CD14-positive monocyte (primary cell): ENCODE results near the gene NR1I3. TPM values are rescaled to one million over a fixed set of nuclear protein-coding genes. Genes with fewer than 3 reads are reported as not detected.

Source experiments
- DNase-seq, 3 donors: peaks; one replicate each; pipeline ENCODE4 v3.0.0-alpha.2; 2011 to 2022
- H2AFZ ChIP-seq: 2 replicates; pipeline ENCODE4 v1.6.0; 2012; ENCODE audit warnings: mild to moderate bottlenecking, low read depth, low read length, inconsistent platforms; ENCODE audit not compliant: insufficient read depth, poor library complexity, severe bottlenecking
- H3K27ac ChIP-seq, 2 donors: 1 replicate in 1 of 2; 2 replicates in 1 of 2; pipeline ENCODE4 v1.5.1; 2012 to 2013; ENCODE audit warnings: low read length in 2 of 2, control low read depth in 1 of 2, inconsistent platforms in 1 of 2, low read depth in 1 of 2, mild to moderate bottlenecking in 1 of 2
- H3K27me3 ChIP-seq, 2 donors: one replicate each; pipeline versions ENCODE4 v1.6.0 to v1.6.1; 2011 to 2013; ENCODE audit warnings: low read length in 2 of 2; ENCODE audit not compliant: control insufficient read depth in 2 of 2, insufficient read depth in 2 of 2
- H3K36me3 ChIP-seq, 2 donors: replicated peaks in 1 of 2; 1 replicate in 1 of 2; 2 replicates in 1 of 2; pipeline versions ENCODE4 v1.5.1 to v1.6.1; 2012 to 2013; ENCODE audit warnings: low read length in 2 of 2, control low read depth in 1 of 2, inconsistent platforms in 1 of 2, mild to moderate bottlenecking in 1 of 2; ENCODE audit not compliant: insufficient read depth in 2 of 2, control insufficient read depth in 1 of 2
- H3K4me1 ChIP-seq, 2 donors: 1 replicate in 1 of 2; 2 replicates in 1 of 2; pipeline versions ENCODE4 v1.5.1 to v1.6.1; 2012 to 2013; ENCODE audit warnings: low read length in 2 of 2, control low read depth in 1 of 2, inconsistent platforms in 1 of 2, mild to moderate bottlenecking in 1 of 2, moderate library complexity in 1 of 2; ENCODE audit not compliant: insufficient read depth in 2 of 2, control insufficient read depth in 1 of 2
- H3K4me2 ChIP-seq: replicated peaks from 2 replicates; pipeline ENCODE3; 2012; ENCODE audit warnings: low read length, moderate library complexity, mild to moderate bottlenecking; ENCODE audit not compliant: poor library complexity, severe bottlenecking; ENCODE audit errors: extremely low read depth
- H3K4me3 ChIP-seq, 3 experiments: fragments of 200-600 bp in 1 of 3; sonication (generic) in 1 of 3; replicated peaks in 1 of 3; 1 replicate in 2 of 3; 2 replicates in 1 of 3; pipeline ENCODE4 v1.5.1; 2011 to 2013; ENCODE audit warnings: low read length in 3 of 3, mild to moderate bottlenecking in 3 of 3, control low read depth in 2 of 3, low read depth in 2 of 3, inconsistent platforms in 1 of 3, moderate library complexity in 1 of 3
- H3K79me2 ChIP-seq: 2 replicates; pipeline ENCODE4 v1.6.0; 2012; ENCODE audit warnings: mild to moderate bottlenecking, control low read depth, inconsistent platforms, low read length, moderate library complexity; ENCODE audit not compliant: insufficient read depth
- H3K9ac ChIP-seq: 2 replicates; pipeline ENCODE4 v1.6.0; 2017; ENCODE audit warnings: low read length, mild to moderate bottlenecking; ENCODE audit not compliant: insufficient read depth, poor library complexity, severe bottlenecking
- H3K9me3 ChIP-seq, 2 donors: replicated peaks in 1 of 2; 1 replicate in 1 of 2; 2 replicates in 1 of 2; pipeline versions ENCODE4 v1.5.1 to v1.6.1; 2012 to 2013; ENCODE audit warnings: low read length in 2 of 2, control low read depth in 1 of 2; ENCODE audit not compliant: control insufficient read depth in 1 of 2, insufficient read depth in 1 of 2
- H4K20me1 ChIP-seq: 2 replicates; pipeline ENCODE4 v1.6.0; 2012; ENCODE audit warnings: mild to moderate bottlenecking, low read length, control low read depth, moderate library complexity; ENCODE audit not compliant: insufficient read depth
- H3K27ac Mint-ChIP-seq, 7 donors: one replicate each; pipeline ENCODE4 v1.8.0; 2020; ENCODE audit warnings: mild to moderate bottlenecking in 7 of 7, mixed read lengths in 7 of 7, moderate library complexity in 6 of 7, inconsistent platforms in 2 of 7
- H3K27me3 Mint-ChIP-seq, 3 donors: one replicate each; pipeline ENCODE4 v1.8.0; 2021 to 2022; ENCODE audit warnings: low read depth in 3 of 3, mild to moderate bottlenecking in 3 of 3, mixed read lengths in 3 of 3, moderate library complexity in 3 of 3, inconsistent platforms in 1 of 3
- H3K36me3 Mint-ChIP-seq, 2 donors: one replicate each; pipeline ENCODE4 v1.8.0; 2020; ENCODE audit warnings: mixed read lengths in 2 of 2, inconsistent platforms in 1 of 2, mild to moderate bottlenecking in 1 of 2
- H3K4me1 Mint-ChIP-seq: one replicate; pipeline ENCODE4 v1.8.0; 2020; ENCODE audit warnings: mild to moderate bottlenecking, mixed read lengths
- H3K4me3 Mint-ChIP-seq, 2 donors: one replicate each; pipeline ENCODE4 v1.8.0; 2020; ENCODE audit warnings: mild to moderate bottlenecking in 2 of 2, mixed read lengths in 2 of 2, moderate library complexity in 1 of 2
- H3K9me3 Mint-ChIP-seq, 7 donors: one replicate each; pipeline ENCODE4 v1.8.0; 2020 to 2022; ENCODE audit warnings: mixed read lengths in 7 of 7, mild to moderate bottlenecking in 6 of 7, moderate library complexity in 6 of 7, inconsistent platforms in 2 of 7
- WGBS: methylation state at CpG from one replicate; pipeline ENCODE4 v1.1.5; 2013; ENCODE audit warnings: missing lambda C conversion rate; ENCODE audit not compliant: insufficient coverage; 5-methylcytosine and 5-hydroxymethylcytosine counted together
- intact Hi-C, 2 donors: fragments of 100-400 bp; cut with micrococcal nuclease; formaldehyde crosslinking; loops; one replicate each; pipeline versions ENCODE4 v1.15.0 to v1.15.1; 2023
- polyA plus RNA-seq, 3 donors: library from polyadenylated mRNA; depleted of rRNA in 1 of 3; unstranded in 2 of 3; stranded (reverse) in 1 of 3; fragments of 300-500 nt in 2 of 3; fragments of >200 nt in 1 of 3; fragmentation: Illumina TruSeq in 2 of 3; gene quantifications; 1 replicate in 2 of 3; 2 replicates in 1 of 3; pipeline ENCODE4 v1.2.3, GENCODE V29; 2012 to 2021
- TF ChIP-seq, protein P1 (sequence below): fragments of 200-600 bp; IDR thresholded peaks from one replicate; pipeline ENCODE4 v1.8.0; 2022; ENCODE audit warnings: antibody characterized with exemption, mild to moderate bottlenecking

NR1I3 gene
- polyA plus RNA-seq, 3 donors, result not detected

DNA sequence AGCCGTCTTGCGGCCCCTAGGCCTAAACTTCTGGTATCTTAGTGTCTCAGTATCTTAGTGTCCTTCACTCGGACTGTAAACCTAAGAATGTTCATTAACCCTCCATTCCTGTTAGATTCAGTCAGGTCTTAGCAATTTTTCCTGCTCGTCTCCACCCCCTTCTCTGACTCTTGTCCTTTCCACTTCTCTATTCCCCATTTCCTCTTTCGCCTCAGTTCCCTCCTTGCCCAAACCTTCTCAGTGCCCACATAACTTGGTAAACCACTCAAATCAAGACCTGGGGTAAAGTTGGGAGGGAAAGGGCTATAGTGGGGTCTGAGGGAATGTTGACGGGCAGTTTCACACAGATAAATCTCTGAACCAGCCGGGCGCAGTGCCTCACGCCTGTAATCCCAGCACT is 23.6 kb downstream of the NR1I3 start:
- 19% methylated on average over 4 of the region's 9 CpGs for WGBS
- TF ChIP-seq, protein P1, sequence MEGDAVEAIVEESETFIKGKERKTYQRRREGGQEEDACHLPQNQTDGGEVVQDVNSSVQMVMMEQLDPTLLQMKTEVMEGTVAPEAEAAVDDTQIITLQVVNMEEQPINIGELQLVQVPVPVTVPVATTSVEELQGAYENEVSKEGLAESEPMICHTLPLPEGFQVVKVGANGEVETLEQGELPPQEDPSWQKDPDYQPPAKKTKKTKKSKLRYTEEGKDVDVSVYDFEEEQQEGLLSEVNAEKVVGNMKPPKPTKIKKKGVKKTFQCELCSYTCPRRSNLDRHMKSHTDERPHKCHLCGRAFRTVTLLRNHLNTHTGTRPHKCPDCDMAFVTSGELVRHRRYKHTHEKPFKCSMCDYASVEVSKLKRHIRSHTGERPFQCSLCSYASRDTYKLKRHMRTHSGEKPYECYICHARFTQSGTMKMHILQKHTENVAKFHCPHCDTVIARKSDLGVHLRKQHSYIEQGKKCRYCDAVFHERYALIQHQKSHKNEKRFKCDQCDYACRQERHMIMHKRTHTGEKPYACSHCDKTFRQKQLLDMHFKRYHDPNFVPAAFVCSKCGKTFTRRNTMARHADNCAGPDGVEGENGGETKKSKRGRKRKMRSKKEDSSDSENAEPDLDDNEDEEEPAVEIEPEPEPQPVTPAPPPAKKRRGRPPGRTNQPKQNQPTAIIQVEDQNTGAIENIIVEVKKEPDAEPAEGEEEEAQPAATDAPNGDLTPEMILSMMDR, result no peak
- H3K36me3 ChIP-seq, result peaks cover 57 to 61% of the 10 kb centered on the region in 2 donors
- H3K4me3 ChIP-seq, result peak overlapping the region; percentile 91 to 98 (median 96)
- Mint-ChIP-seq H3K27me3 (peaks cover 0 to 1% (median 0%) of the 10 kb centered on the region in 3 donors), H3K9me3 (no peaks in the 10 kb centered on the region), H3K4me3 (peak overlapping the region; percentile 99 to 100), H3K4me1 (peaks cover 56% of the 10 kb centered on the region), H3K36me3 (peaks cover 72 to 74% of the 10 kb centered on the region in 2 donors), H3K27ac (peak overlapping the region; percentile 98 to 100 (median 100))
- intact Hi-C loops, result loop anchor here in 1 of 2 donors (5.0 kb wide), 1 partner anchor 78 kb away; no protein-coding TSS in a partner anchor
- peaks cover 48 to 57% of the 10 kb centered on the region in 2 donors for H3K4me1 ChIP-seq
- peak overlapping the region; percentile 98 to 100 for H3K27ac ChIP-seq
- peaks cover 84% of the 10 kb centered on the region for H3K79me2 ChIP-seq
- no peaks in the 10 kb centered on the region for H3K27me3 ChIP-seq
- H3K9me3 ChIP-seq, result no peaks in the 10 kb centered on the region
- peak overlapping the region; percentile 97 for H3K9ac ChIP-seq
- peaks cover 30% of the 10 kb centered on the region for H4K20me1 ChIP-seq
- H2AFZ ChIP-seq, result no peak overlapping the region
- peak overlapping the region; percentile 100 for H3K4me2 ChIP-seq
- peak; percentile 72 to 80 (median 79) for DNase-seq

DNA sequence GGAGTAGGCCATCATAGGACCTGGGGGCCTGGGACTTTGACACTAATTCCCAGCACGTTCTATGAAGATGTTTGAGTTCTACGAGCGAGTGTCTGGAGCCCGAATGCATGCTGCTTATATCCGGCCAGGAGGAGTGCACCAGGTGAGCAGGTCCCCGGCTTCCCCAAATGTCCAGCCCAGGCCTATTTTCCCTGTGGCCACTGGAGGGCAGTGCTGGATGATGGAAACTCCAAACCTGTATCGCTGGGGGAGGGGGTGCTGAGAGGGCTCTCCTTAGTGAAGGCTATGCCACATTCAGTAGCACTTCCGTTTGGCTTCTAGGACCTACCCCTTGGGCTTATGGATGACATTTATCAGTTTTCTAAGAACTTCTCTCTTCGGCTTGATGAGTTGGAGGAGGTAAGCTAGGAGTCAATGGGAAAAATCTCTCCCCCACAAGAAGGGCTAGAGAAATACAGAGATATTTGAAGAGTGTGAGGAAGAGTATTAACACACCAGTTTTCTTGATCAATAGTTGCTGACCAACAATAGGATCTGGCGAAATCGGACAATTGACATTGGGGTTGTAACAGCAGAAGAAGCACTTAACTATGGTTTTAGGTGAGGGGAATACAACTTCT is 28.1 kb downstream of the NR1I3 start:
- Histone ChIP-seq H2AFZ (no peak overlapping the region), H3K4me2 (no peak overlapping the region), H4K20me1 (no peaks in the 10 kb centered on the region), H3K36me3 (peaks cover 75 to 90% of the 10 kb centered on the region in 2 donors), H3K27me3 (no peaks in the 10 kb centered on the region), H3K4me1 (peaks cover 29 to 39% of the 10 kb centered on the region in 2 donors), H3K27ac (peak overlapping the region in 1 of 2 donors; percentile 6), H3K9ac (no peak overlapping the region), H3K79me2 (peaks cover 66% of the 10 kb centered on the region), H3K9me3 (no peaks in the 10 kb centered on the region), H3K4me3 (no peak overlapping the region)
- peak; percentile 76 to 87 (median 87) for DNase-seq
- intact Hi-C loops, result loop anchor here in 1 of 2 donors (1.0 to 5.0 kb wide), 3 partner anchors 15 to 167 kb away; no protein-coding TSS in a partner anchor
- Mint-ChIP-seq H3K27ac (peak overlapping the region; percentile 47 to 94 (median 85)), H3K4me3 (no peak overlapping the region), H3K36me3 (peaks cover 74 to 87% of the 10 kb centered on the region in 2 donors), H3K27me3 (no peaks in the 10 kb centered on the region), H3K4me1 (peaks cover 39% of the 10 kb centered on the region), H3K9me3 (peaks cover 0 to 2% (median 0%) of the 10 kb centered on the region in 7 donors)
- TF ChIP-seq, protein P1, result peak; percentile 96
- 36% methylated on average over 6 of the region's 11 CpGs for WGBS
